ENCODE data around the gene CFAP43. TPM values are rescaled to one million over a fixed set of nuclear protein-coding genes. Genes with fewer than 3 reads are reported as not detected.

CFAP43 gene
- total and polyA plus RNA-seq, 9 of the 15 experiments (the other 6 are each of a cell fraction or from before 2014, with no cell fraction given) = 0.07 to 0.86 (median 0.11) TPM; not detected in 1

GRCh38 chr10:104121485-104122224 is 110.5 kb downstream of the CFAP43 start, which contains the start of gene SFR1 (continued):
- 0 out of 2 replicates have a peak, but pooled peaks have one; percentile 52 for TF ChIP-seq ZNF511 (CRISPR knock-in tag; IDR thresholded peaks at IDR 0.05)
- TF ChIP-seq STAT6 (CRISPR knock-in tag; IDR thresholded peaks at IDR 0.05) = no peak
- TF ChIP-seq FOSL1 (tag; conservative IDR thresholded peaks at IDR 0.05) = no peak
- no peak for TF ChIP-seq NFATC3 (IDR thresholded peaks at IDR 0.05)
- peak; percentile 73 for TF ChIP-seq CREB1 (IDR thresholded peaks at IDR 0.05)
- TF ChIP-seq CREB1 (CRISPR knock-in tag; IDR thresholded peaks at IDR 0.05) = peak; percentile 76; the same call in 1 of the 2 replicates
- no peak for TF ChIP-seq NELFE (IDR thresholded peaks at IDR 0.05; ENCODE audit: insufficient read depth, insufficient read length)
- TF ChIP-seq CBX2 (IDR thresholded peaks at IDR 0.05; ENCODE audit: insufficient read depth, low read length, poor library complexity, severe bottlenecking) = no peak
- no peak for TF ChIP-seq DDX20 (tag; IDR thresholded peaks at IDR 0.05; ENCODE audit: low read depth)
- no peak for TF ChIP-seq THRA (IDR thresholded peaks at IDR 0.05)
- TF ChIP-seq NR1H2 (CRISPR knock-in tag; IDR thresholded peaks at IDR 0.05) = no peak
- TF ChIP-seq DPF2 (IDR thresholded peaks at IDR 0.05) = no peak
- no peak for TF ChIP-seq ZBED1 (IDR thresholded peaks at IDR 0.05)
- TF ChIP-seq ZNF740 (CRISPR knock-in tag; IDR thresholded peaks at IDR 0.05) = peak; percentile 60; the same call in 1 of the 2 replicates
- no peak for TF ChIP-seq ZNF740 (tag; IDR thresholded peaks at IDR 0.05)
- peak; percentile 90 for TF ChIP-seq HNRNPLL (IDR thresholded peaks at IDR 0.05; ENCODE audit: low read depth, low read length, poor library complexity, severe bottlenecking)
- TF ChIP-seq ZNF655 (CRISPR knock-in tag; IDR thresholded peaks at IDR 0.05) = no peak
- TF ChIP-seq GABPB2 (CRISPR knock-in tag; conservative IDR thresholded peaks at IDR 0.05) = no peak
- peak; percentile 50 for TF ChIP-seq NFYB (IDR thresholded peaks at IDR 0.05; ENCODE audit: extremely low read depth, insufficient read length)
- peak; percentile 40 to 69; a peak in 3 of 4 replicates for TF ChIP-seq MAZ (CRISPR knock-in tag; conservative IDR thresholded peaks at IDR 0.05 in 1 of 2, IDR thresholded peaks at IDR 0.05 in 1 of 2)
- peak; percentile 55 for TF ChIP-seq RBBP5 (IDR thresholded peaks at IDR 0.05; ENCODE audit: borderline replicate concordance, insufficient read depth, low read length, poor library complexity, severe bottlenecking)
